A673 (cell line): Measurements from ENCODE around the gene EXD3. TPM values are rescaled to one million over a fixed set of nuclear protein-coding genes. Genes with fewer than 3 reads are reported as not detected.
"Not testable (repeated sequence)": the region's sequence is repeated elsewhere in the genome, so short reads cannot be mapped to it uniquely, and the experiment has no call there.

Experiments used
- BruUV-seq: library from RNA; stranded (reverse); fragments of 400-500 nt; replicated peaks from 2 replicates; lab custom pipeline; 2021; lab: Mats Ljungman, UMichigan
- CTCF ChIA-PET: fragments of 300-600 bp; sonication (Branson Sonifier 250); formaldehyde crosslinking; loops from one replicate; lab custom pipeline; 2022; ENCODE audit warnings: antibody characterized with exemption; lab: Charles Lee
- POLR2A ChIA-PET: fragments of 300-600 bp; sonication (Branson Sonifier 250); formaldehyde crosslinking; loops from one replicate; lab custom pipeline; 2022; ENCODE audit warnings: antibody characterized with exemption; ENCODE audit not compliant: low non-redundant PET; lab: Charles Lee
- DNase-seq: peaks from one replicate; pipeline ENCODE4 v3.0.0-alpha.2; 2015; ENCODE audit warnings: low spot score
- H3K27ac ChIP-seq: fragments of 200-600 bp; sonication (generic); 2 replicates; pipeline ENCODE4 v1.5.1; 2016; ENCODE audit warnings: mixed run types, low read depth, mild to moderate bottlenecking, mixed read lengths, antibody characterized with exemption, low read length; ENCODE audit not compliant: poor library complexity, severe bottlenecking
- H3K27me3 ChIP-seq: fragments of 200-600 bp; sonication (generic); replicated peaks from 2 replicates; pipeline ENCODE4 v1.6.1; 2017; ENCODE audit warnings: mixed run types, low read depth, mild to moderate bottlenecking, mixed read lengths, antibody characterized with exemption, low read length; ENCODE audit not compliant: insufficient read depth, poor library complexity
- H3K36me3 ChIP-seq: fragments of 200-600 bp; sonication (generic); 2 replicates; pipeline ENCODE4 v1.6.1; 2016; ENCODE audit warnings: mixed run types, mild to moderate bottlenecking, mixed read lengths, antibody characterized with exemption, low read length; ENCODE audit not compliant: insufficient read depth, poor library complexity, severe bottlenecking
- H3K4me1 ChIP-seq: fragments of 200-600 bp; sonication (generic); 2 replicates; pipeline ENCODE4 v1.6.1; 2017; ENCODE audit warnings: mixed run types, mild to moderate bottlenecking, mixed read lengths, antibody characterized with exemption, low read length; ENCODE audit not compliant: insufficient read depth, poor library complexity, severe bottlenecking
- H3K4me3 ChIP-seq: fragments of 200-600 bp; sonication (generic); 2 replicates; pipeline ENCODE4 v1.5.1; 2016; ENCODE audit warnings: low read depth, mixed run types, mild to moderate bottlenecking, mixed read lengths, low read length; ENCODE audit not compliant: poor library complexity, severe bottlenecking
- H3K9me3 ChIP-seq: fragments of 200-600 bp; sonication (generic); 2 replicates; pipeline ENCODE4 v1.6.1; 2016; ENCODE audit warnings: mixed run types, low read depth, mild to moderate bottlenecking, mixed read lengths, antibody characterized with exemption, low read length; ENCODE audit not compliant: poor library complexity, severe bottlenecking
- EZH2 ChIP-seq: fragments of 200-600 bp; sonication (generic); IDR thresholded peaks from 2 replicates; pipeline ENCODE4 v1.6.1; 2017; ENCODE audit warnings: borderline replicate concordance, low read depth, mild to moderate bottlenecking, mixed read lengths, antibody characterized with exemption, low read length; ENCODE audit not compliant: poor library complexity, severe bottlenecking
- intact Hi-C: fragments of 100-400 bp; cut with micrococcal nuclease; formaldehyde crosslinking; loops from one replicate; pipeline ENCODE4 v1.10.0; 2022; ENCODE audit not compliant: unreplicated experiment
- total RNA-seq: library from RNA; stranded (reverse); gene quantifications from 2 replicates; pipeline ENCODE4 v1.2.3, GENCODE V29; 2021
- TF ChIP-seq, protein P1 (sequence below): fragments of 300-800, 200-600 bp; sonication (generic); conservative IDR thresholded peaks from 2 replicates; pipeline ENCODE4 v1.5.1; 2017; ENCODE audit warnings: low read depth, mild to moderate bottlenecking, antibody characterized with exemption, low read length, moderate library complexity, mixed read lengths

EXD3 gene
- total RNA-seq, 1 experiment from 2014 or later, result 6.3 TPM

DNA sequence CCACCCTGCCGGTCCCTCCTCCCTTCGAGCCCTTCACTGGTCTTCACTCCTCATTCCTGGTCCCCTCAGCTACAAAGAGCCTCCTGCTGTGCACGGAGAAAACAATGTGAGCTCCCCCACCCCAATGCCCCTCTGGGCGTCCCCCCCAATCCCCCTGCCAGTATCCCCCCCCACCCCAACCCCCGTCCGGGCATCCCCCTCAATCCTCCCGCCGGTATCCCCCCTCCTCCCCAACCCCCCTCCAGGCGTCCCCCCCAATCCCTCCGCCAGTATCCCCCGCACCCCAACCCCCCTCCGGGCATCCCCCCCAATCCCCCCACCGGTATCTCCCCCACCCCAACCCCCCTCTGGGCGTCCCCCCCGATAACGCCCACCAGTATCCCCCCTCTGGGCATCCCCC lies 42.8 kb downstream of the EXD3 start:
- no peaks in the 10 kb centered on the region for H3K36me3 ChIP-seq
- H3K4me1 ChIP-seq, result no peaks in the 10 kb centered on the region
- ChIA-PET POLR2A (no interaction called here), CTCF (interaction anchor here (0.6 kb wide), 1 partner anchor 23 kb away, joined by 4 read pairs; no protein-coding TSS in a partner anchor)
- no peak for DNase-seq
- H3K9me3 ChIP-seq, result no peaks in the 10 kb centered on the region
- intact Hi-C loops, result no loop called here
- H3K27me3 ChIP-seq, result no peaks in the 10 kb centered on the region
- TF ChIP-seq, protein P1, sequence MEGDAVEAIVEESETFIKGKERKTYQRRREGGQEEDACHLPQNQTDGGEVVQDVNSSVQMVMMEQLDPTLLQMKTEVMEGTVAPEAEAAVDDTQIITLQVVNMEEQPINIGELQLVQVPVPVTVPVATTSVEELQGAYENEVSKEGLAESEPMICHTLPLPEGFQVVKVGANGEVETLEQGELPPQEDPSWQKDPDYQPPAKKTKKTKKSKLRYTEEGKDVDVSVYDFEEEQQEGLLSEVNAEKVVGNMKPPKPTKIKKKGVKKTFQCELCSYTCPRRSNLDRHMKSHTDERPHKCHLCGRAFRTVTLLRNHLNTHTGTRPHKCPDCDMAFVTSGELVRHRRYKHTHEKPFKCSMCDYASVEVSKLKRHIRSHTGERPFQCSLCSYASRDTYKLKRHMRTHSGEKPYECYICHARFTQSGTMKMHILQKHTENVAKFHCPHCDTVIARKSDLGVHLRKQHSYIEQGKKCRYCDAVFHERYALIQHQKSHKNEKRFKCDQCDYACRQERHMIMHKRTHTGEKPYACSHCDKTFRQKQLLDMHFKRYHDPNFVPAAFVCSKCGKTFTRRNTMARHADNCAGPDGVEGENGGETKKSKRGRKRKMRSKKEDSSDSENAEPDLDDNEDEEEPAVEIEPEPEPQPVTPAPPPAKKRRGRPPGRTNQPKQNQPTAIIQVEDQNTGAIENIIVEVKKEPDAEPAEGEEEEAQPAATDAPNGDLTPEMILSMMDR, result no peak
- no peak for TF ChIP-seq EZH2
- no TSS peak for BruUV-seq
- no peak overlapping the region for H3K4me3 ChIP-seq
- no peak overlapping the region for H3K27ac ChIP-seq

DNA sequence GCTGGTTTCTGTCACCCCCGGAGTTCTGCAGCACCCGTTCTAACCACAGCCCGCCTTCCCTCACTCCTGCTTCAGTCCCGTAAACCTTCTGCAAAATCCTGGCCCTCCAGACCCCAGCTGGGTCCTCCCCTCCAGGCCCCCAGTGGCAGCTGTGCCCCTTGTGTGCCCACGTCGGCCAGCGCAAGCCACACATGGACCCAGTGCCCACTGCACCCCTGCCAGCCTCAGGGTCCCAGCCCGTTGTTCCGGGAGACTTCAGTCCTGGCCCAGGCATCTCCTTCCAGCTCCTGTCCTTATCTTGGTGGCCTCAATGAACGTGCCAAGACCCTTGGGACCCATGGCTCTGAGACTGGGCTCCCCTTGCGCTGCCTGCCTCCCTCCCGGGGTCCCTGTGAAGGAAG lies 43.2 kb downstream of the EXD3 start:
- ChIA-PET POLR2A (no interaction called here), CTCF (interaction anchor here (0.6 kb wide), 1 partner anchor 24 kb away, joined by 4 read pairs; no protein-coding TSS in a partner anchor)
- H3K4me1 ChIP-seq, result no peaks in the 10 kb centered on the region
- DNase-seq, result no peak
- intact Hi-C loops, result no loop called here
- no TSS peak for BruUV-seq
- TF ChIP-seq EZH2, result no peak
- TF ChIP-seq, protein P1, result no peak
- no peaks in the 10 kb centered on the region for H3K36me3 ChIP-seq
- no peak overlapping the region for H3K27ac ChIP-seq
- no peaks in the 10 kb centered on the region for H3K27me3 ChIP-seq
- no peak overlapping the region for H3K4me3 ChIP-seq
- no peaks in the 10 kb centered on the region for H3K9me3 ChIP-seq

DNA sequence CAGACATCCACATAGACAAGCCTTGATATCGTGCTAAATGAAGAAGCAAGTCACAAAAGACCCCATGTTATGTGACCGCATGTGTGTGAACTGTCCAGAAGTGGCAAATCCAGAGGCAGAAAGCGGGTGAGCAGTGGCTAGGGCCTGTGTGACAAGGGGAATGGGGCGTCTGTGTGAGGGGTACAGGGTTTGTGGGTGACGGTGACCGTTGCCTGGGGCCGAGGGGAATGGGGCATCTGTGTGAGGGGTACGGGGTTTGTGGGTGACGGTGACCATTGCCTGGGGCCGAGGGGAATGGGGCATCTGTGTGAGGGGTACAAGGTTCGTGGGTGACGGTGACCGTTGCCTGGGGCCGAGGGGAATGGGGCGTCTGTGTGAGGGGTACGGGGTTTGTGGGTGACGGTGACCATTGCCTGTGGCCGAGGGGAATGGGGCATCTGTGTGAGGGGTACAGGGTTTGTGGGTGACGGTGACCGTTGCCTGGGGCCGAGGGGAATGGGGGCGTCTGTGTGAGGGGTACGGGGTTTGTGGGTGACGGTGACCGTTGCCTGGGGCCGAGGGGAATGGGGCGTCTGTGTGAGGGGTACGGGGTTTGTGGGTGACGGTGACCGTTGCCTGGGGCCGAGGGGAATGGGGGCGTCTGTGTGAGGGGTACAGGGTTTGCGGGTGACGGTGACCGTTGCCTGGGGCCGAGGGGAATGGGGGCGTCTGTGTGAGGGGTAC lies 44.1 kb downstream of the EXD3 start:
- BruUV-seq, H3K27ac ChIP-seq, H3K27me3 ChIP-seq, H3K4me3 ChIP-seq, DNase-seq, POLR2A ChIA-PET, CTCF ChIA-PET, intact Hi-C loops, H3K4me1 ChIP-seq, H3K9me3 ChIP-seq, H3K36me3 ChIP-seq: not testable (repeated sequence)

DNA sequence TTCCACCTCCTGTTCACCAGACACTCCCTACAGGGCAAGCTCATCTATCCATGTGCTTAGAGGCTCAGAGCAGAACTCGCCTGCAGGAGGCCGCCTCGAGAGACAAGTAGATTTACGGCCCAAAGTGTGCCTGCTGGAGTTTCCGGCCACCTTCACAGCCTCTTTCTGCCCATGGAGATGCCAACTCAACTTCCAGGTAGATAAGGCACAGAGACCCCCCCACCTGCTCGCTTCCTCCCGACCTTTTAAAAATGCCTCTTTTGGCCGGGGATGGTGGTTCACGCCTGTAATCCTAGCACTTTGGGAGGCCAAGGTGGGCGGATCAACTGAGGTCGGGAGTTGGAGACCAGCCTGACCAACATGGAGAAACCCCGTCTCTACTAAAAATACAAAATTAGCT lies 46.6 kb downstream of the EXD3 start:
- Histone ChIP-seq H3K27me3 (no peaks in the 10 kb centered on the region), H3K4me3 (no peak overlapping the region), H3K27ac (no peak overlapping the region), H3K4me1 (no peaks in the 10 kb centered on the region), H3K9me3 (no peaks in the 10 kb centered on the region), H3K36me3 (no peaks in the 10 kb centered on the region)
- DNase-seq, result no peak
- ChIA-PET POLR2A (no interaction called here), CTCF (no interaction called here)
- BruUV-seq, result no TSS peak
- intact Hi-C loops, result no loop called here
- TF ChIP-seq EZH2, result no peak
- TF ChIP-seq, protein P1, result no peak
